ENCODE results near the gene GXYLT2.

Gene GXYLT2, protein sequence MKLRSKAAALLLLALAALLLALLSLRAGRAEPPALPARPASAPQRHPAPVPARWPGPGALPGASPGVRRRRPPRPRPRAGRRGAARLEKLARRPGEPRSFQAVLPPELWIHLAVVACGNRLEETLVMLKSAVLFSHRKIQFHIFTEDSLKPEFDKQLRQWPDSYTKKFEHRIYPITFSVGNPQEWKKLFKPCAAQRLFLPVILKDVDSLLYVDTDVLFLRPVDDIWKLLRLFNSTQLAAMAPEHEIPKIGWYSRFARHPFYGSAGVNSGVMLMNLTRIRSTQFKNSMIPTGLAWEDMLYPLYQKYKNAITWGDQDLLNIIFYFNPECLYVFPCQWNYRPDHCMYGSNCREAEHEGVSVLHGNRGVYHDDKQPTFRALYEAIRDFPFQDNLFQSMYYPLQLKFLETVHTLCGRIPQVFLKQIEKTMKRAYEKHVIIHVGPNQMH

DNA sequence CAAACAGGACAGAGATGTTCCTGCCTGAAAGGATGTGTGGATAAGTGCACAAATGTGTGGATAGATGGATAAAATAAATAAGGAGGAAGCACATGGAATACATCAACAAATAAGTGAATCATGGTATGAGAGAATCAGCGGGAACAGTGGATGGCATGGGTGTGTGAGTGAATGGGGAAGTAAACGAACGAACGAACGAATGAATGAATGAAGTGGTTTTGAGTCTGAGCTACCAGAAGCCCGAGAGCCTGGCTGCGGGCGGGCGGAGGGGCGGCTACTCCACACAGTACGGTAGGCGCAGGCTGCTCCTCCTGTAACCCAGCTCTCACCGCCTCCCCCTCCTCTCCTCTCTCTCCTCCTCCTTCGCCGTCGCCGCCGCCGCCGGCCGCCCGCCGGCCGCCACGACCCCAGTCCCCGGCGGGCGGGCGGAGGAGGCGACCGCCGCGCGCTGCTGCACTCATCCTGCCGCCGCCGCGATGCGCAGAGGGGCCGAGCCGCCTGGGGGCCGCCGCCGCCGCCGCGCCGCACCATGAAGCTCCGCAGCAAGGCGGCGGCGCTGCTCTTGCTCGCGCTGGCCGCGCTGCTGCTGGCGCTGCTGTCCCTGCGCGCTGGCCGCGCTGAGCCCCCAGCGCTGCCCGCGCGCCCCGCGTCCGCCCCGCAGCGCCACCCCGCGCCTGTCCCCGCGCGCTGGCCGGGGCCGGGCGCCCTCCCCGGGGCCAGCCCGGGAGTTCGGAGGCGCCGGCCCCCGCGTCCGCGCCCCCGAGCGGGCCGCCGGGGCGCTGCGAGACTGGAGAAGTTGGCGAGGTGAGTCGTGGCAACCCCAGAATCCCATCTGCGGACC lies at the start of gene GXYLT2:
GXYLT2 (plus strand) TSS at position 342 of the 841 bp plus-strand sequence; CDS start at position 530, 188 bp downstream.
- in situ Hi-C loops (cut with MboI; ENCODE audit: low sequenced_read_pairs): no loop called here

DNA sequence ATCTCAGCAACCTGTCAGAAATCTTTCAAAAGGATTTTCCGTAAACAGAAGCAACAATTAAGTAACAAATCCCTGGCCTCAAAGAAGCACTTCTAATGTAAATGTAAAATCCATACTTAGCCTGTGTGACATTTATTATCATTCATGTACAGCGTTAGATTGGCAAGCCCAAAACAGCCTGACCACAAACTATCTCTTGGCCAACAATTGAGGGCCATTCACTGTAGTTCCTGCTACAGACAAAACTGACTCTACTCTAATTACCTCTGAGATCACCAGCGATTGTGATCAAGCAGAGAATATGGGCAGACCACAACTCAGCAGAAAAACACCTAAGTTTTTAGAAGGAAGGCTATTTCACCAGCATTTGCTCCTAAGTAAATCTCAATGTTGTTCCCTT lies 48.8 kb upstream of the GXYLT2 start:
- in situ Hi-C loops (cut with MboI; ENCODE audit: low sequenced_read_pairs): loop anchor here (25.0 kb wide), 1 partner anchor 1127 kb away; no protein-coding TSS in a partner anchor

DNA sequence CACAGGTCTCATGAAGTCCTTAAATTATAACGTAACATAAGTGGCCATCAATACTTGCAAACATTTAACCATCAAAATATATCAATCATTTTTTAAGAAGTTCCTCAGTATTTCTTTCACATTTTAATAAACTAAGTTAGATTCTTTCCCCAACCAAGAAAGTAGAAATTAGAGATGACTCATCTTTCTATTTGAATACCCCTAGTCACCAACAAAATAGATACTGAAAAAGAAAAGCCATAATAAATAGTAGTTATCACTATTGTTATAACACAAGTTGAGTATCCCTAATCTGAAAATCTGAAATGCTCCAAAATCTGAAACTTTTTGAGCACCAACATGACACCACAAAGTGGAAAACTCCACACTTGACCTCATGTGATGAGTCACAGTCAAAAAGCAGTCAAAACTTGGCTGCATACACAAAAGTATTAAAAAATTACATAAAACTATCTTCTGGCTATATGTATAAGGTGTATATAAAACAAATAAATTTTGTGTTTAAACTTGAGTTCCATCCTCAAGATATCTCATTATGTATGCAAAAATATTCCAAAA lies 43.3 kb upstream of the GXYLT2 start:
- in situ Hi-C loops (cut with MboI; ENCODE audit: low sequenced_read_pairs): loop anchor here (25.0 kb wide), 1 partner anchor 1132 kb away; no protein-coding TSS in a partner anchor

DNA sequence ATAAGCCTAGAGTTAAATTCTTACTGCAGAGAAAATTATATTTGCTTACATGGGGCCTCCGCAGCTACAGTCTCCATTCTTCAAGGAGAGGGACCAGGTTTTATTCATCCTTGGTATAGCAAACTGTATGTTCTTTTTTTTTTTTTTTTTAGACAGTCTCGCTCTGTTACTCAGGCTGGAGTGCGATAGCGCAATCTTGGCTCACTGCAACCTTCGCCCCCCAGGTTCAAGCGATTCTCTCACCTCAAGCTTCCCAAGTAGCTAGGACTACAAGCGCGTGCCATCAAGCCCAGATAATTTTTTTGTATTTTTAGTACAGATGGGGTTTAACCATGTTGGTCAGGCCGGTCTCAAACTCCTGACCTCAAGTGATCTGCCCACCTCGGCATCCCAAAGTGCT lies 41.7 kb upstream of the GXYLT2 start:
- in situ Hi-C loops (cut with MboI; ENCODE audit: low sequenced_read_pairs): loop anchor here (25.0 kb wide), 1 partner anchor 1134 kb away; no protein-coding TSS in a partner anchor

DNA sequence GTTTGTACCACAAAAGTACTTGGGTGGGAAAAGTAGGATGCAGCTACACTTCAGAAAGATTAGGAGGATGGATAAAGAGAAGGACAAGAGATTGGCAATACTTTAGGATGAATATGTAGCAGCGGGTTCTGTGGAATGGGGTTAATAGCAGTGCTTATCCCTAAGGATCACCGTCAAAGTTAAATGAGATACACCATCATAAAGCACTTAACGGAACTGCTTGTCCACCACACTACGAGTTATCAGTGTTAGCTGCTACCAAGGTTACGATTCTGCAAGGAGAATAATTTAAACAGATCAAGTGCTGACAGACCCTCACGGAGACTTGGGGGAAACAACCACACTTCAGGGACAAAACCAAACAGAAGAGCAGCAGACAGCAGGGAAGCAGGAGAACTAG lies 40.6 kb upstream of the GXYLT2 start:
- in situ Hi-C loops (cut with MboI; ENCODE audit: low sequenced_read_pairs): loop anchor here (25.0 kb wide), 1 partner anchor 1135 kb away; no protein-coding TSS in a partner anchor

DNA sequence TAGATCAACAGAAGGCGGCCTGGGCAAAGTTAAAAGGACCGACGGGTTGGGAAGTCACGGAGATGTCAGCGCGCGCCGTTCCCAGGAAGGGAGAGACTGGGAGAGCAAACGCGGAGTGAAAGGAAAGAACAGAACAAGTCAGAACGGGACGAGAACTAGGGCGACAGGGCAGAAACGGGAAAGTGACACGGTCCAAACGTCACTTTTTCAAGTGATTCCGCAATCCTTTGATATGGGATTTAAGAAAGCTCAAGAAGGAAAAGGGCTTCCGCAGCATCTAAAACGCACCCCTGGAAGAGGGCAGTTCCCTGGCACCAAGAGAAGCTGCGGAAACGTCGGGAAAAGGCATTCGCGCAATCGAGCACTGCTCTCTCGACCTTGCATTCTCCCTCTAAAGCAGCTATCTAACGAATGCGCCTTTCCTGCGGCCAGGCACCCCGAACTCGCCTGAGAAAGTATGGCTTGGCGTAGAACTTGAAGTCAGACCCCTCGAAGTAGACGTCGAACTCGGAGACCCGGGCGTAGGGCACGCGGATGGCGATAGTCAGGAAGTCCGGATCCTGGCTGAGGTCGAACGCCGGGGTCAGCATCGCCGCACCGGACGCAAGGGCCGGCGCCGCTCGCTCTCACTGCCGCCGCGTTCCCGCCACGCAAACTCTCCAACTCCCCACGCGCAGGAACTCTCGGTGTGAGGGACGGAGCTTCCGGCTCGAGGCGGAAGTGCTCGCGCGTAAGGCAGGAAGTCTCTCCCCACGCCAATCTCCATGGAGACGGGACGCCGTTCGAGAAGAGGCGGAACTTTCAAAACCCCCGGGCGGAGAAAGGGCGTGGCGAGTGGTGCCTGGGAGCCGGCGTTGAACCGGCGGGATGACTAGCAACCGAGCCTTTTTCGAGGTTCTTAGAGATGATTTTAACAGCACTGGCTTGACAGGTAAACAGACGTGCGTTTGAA lies 39.8 kb upstream of the GXYLT2 start, which contains the start of gene SHQ1:
SHQ1 (minus strand) TSS at position 695 of the 952 bp plus-strand sequence; CDS start at position 590, 105 bp downstream.
- in situ Hi-C loops (cut with MboI; ENCODE audit: low sequenced_read_pairs): loop anchor here (25.0 kb wide), 1 partner anchor 1136 kb away; no protein-coding TSS in a partner anchor

DNA sequence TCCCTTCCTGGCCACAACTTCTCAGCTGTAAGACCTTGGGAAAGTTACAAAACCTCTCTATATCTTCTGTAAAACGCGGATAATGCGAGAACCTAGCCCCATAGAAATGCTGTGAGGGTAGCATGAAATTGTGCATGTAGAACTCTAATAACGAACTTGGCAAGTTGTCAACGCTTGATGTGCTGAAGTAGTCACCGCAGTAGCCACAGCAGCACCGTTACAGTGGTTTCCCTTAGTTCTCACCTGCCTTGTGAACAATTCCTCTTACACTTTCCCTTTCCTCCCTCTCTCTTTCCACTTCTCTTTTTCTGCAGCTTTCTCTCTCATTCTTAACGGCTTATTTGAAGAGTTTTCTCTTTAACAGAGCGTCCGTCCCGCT lies 39.2 kb upstream of the GXYLT2 start:
- in situ Hi-C loops (cut with MboI; ENCODE audit: low sequenced_read_pairs): loop anchor here (25.0 kb wide), 1 partner anchor 1136 kb away; no protein-coding TSS in a partner anchor

DNA sequence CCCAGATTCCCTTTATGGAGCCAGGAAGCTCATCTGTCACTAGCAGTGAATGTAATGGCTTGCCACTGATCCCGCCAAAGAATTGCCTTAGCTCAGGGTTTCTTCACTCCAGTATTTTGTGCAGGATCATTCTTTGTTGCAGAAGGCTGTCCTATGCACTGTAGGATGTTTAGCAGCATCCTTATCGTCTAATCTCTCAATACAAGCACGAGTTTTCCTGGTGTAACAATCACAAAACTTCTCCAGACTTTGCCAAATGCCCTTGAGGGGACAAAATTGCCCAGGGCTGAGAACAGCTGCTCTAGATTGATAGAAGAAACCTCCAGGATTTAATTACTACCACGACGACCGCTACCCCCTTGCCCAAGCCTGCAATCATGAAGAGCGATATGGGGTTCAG lies 32.8 kb upstream of the GXYLT2 start:
- in situ Hi-C loops (cut with MboI; ENCODE audit: low sequenced_read_pairs): no loop called here

DNA sequence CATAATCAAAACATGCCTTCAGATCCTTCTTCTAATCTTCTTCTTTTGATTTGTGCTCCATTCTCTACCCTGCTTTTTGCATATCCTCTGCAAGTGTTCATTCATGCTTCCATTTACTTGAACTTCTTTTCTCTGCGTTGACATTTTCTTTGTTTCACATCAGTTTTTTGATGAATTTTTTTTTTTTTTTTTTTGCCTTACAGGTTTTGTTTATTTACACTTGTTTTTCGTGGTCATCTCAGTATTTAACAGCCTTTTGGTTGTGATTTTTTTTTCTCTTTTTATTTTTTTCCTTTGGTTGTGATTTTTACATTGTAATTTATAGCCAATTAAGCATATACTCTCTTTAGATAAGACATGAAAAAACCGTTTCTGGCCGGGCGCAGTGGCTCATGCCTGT lies 27.8 kb upstream of the GXYLT2 start:
- in situ Hi-C loops (cut with MboI; ENCODE audit: low sequenced_read_pairs): no loop called here

DNA sequence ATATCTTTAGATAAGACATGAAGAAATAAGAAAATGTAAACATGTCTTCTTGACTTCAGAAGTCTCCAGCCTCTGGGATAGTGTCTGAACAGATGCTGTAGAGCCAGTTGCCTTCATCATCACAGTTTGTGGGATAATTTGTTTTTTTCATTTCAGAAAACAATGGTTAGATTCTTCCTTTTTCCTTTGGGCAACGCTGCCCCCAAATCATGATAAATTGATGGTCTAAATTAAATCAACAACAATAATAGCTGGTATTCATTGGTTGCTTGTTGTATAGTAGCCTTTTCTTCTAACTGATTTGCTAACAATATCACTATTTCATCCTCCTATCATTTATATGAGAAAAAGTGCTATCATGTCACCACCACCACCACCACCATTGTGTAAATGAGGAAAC lies 27.0 kb upstream of the GXYLT2 start:
- in situ Hi-C loops (cut with MboI; ENCODE audit: low sequenced_read_pairs): no loop called here

DNA sequence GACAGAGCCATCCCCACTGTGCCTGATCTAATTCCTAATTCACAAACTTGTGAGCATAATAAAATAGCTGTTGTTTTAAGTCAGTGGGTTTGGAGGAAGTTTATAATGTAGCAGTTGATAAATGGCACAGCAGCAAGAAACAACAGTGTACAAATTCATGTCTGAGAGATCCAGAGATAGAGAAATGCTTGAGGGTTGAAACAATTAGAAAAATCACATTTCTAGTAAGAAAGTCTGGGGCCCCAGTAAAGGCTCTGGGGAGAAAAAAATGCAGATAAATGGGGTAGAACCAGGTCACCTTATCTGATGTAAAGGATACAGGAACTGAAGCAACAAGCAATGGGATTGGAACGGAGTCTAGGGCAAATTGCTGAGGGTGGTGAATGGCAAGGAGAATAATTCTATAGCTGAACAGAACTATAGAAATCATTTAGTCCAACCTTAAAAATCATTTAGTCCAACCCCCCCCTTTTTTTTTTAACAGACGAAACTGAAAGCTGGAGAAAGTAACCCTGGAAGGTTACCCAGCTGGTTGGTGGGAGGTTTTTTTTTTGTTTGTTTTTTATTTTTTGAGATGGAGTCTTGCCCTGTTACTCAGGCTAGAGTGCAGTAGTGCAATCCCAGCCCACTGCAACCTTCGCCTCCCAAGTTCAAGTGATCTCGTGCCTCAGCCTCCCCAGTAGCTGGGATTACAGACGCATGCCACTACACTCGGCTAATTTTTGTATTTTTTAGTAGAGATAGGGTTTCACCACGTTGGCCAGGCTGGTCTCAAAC lies 25.3 kb upstream of the GXYLT2 start:
- in situ Hi-C loops (cut with MboI; ENCODE audit: low sequenced_read_pairs): no loop called here

DNA sequence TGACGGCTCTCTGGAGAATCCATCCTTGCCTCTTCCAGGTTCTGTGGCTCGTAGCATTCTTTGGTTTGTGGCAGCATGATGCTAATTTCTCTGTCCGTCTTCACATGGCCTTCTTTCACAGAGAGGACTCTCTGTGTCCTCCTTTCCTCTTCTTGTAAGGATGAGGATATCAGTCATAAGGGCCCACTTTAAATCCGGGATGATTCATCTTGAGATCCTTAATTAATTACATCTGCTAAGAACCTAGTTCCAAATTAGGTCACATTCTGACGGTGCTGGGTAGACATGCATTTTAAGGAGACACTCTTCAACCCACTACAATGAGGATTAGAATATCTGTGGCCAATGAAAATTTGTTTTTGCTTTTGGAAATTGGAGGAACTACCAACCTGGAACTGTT lies 15.7 kb upstream of the GXYLT2 start:
- in situ Hi-C loops (cut with MboI; ENCODE audit: low sequenced_read_pairs): no loop called here

DNA sequence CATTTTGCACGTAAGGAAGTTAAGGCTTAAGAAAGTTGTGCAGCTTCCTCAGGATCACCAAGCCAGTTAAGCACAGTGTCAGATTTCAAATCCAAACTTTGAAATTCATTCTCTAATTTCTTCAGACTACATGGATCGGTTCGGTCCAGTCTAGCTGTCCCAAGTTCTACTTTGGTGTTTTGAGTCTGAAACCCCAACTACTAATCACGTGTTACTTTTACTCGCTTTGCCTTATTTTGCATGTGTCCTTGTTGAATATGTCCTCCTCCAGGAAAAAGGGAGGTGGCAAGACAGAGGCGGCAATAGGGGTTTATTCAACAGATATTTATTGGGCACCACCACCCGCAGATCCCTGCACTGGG lies 522 bp upstream of the GXYLT2 start:
- in situ Hi-C loops (cut with MboI; ENCODE audit: low sequenced_read_pairs): no loop called here

DNA sequence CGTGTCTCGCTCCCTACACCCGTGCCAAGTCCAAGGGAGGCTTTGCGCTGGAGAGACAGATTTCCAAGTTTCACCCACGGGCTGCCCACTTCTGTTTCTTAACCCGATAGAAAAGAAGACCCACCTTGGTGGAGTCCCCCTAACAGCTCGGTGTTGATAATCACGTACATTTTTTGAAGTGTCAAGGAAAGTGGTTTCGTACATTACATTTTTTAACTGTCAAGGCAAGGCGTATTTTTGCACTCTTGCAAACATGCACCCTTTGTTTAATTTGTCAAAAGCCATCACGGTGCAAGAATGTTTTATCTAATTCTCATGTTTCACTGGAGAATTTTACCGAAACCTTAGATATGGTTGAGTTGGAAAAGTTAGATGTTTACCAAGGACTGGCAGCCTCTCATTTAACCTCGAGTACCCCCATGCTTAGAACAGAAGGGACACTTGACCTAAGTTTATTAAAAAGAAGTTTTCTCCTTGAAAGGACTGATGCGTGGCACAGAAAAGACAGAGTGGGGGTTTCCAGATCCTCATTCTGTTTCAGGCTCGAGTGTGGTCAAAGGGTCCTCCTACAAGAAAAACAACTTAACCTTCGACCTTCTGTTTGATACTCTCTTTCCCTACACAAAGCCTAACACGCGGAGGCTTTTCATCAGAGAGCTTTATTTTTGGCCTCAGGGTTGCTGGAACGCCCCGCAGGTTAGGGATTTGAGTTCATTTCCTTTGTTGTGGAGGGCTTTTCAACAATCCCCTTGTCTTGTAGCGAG lies 882 bp downstream of the GXYLT2 start:
- in situ Hi-C loops (cut with MboI; ENCODE audit: low sequenced_read_pairs): no loop called here

DNA sequence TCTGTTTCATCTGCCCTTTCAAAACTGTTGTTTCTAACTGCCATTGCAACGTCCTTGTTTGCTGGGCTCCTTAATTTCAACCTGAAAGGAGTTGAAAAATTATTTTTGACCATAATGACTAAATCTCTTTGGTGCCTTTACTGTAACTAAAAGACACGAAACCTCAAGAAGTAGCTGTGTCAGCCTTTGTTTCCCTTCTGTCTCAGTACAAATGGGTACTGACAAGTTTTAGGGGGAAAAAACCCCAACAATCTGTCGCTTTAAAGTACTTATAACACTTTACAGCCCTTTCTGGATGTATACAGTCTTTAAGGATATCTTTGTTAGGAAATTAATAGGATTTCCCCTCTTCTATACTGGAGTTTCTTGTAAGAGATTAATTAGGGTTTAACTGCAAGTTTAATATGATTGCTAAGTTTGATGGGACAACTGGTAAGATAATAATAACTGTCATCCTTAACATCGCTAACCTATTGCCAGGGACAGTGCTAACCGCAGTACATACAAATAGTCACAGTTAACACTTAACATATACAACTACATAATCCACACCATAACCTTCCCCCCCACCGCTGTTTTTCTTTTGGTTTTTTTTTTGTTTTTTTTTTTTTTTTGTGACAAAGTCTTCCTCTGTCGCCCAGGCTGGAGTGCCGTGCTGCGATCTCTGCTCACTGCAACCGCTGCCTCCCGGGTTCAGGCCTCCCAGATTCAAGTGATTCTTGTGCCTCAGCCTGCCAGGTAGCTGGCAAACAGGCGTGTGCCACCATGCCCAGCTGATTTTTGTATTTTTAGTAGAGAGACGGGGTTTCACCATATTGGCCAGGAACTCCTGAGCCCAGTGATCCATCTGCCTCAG lies 1.7 kb downstream of the GXYLT2 start:
- in situ Hi-C loops (cut with MboI; ENCODE audit: low sequenced_read_pairs): no loop called here

DNA sequence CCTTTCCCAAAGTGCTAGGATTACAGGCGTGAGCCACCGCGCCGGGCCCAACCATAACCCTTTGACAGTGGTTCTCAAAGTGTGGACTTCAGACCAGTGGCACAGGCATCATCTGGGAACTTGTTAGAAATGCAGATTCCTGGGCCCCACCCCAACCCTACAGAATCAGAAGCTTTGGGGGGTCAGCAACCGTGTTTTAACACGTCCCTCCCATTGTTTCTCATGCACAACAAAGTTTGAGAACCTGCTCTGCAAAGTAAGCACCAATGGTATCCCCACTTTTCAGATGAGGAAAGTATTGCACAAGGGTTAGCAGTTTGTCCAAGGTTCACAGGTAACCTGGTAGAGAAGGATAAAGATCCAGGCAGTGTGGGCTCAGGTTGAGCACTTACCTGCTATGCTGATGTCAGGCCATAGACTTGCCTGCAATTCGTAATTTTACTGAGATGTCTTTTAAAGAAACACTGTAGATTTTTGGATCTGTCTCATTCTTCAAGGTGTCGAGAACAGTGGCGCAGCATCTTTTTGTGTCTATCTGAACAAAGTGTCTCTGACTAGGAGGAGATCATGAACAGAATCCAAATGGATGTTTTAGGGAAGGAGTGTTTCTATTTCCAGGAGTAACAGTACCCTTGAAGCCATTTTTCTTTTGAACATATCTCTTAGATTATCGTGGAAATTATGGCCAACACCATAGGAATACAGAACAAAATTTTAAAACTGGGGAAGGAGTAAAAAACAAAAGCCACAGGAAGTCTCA lies 2.5 kb downstream of the GXYLT2 start:
- in situ Hi-C loops (cut with MboI; ENCODE audit: low sequenced_read_pairs): no loop called here
